GF-D8 (cell line): ENCODE measurements around the gene KIF6.
"Not testable (repeated sequence)": the region's sequence is repeated elsewhere in the genome, so short reads cannot be mapped to it uniquely, and the experiment has no call there.

Source experiments
- DNase-seq: peaks from one replicate; lab custom pipeline; 2025; lab: John Stamatoyannopoulos, UW

KIF6 gene

DNA sequence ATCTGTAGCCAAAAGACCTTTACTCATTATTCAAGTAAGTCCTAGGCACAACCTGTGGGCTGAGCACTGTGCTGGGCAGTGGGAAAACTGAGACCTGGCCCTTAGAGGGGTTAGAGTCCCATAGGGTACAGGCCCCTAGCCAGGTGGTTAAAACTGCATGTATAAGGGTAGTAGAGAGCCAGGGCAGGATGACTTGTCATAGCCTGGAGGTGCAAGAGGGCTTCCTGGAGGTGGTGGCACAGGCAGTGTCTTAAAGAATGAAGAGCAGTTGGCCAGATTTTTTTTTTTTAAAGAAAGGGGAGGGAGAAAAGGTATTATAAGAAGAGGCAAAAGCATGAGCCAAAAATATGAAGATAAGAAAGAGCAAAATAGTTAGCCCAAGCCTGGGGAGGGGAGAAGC, 226.2 kb downstream of the KIF6 start:
- DNase-seq = no peak

DNA sequence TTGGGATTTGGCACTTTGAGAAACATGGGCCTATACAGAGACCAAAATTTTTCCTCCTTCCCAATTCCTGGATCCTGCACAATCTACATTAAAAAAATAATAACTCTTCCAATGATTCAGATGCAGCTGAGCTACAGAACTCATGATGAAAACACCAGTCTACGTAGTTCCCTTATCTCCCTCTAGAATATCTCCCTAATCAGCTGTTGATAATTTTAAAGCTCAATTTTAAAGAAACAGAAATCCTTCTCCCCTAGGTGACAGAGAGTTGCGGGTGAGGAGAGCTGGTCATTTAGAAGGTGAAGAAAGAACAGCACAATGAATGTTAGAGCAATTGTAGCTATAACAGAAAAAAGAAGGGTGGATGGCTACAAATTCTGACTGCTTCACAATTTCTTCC, 227.1 kb downstream of the KIF6 start:
- no peak for DNase-seq

DNA sequence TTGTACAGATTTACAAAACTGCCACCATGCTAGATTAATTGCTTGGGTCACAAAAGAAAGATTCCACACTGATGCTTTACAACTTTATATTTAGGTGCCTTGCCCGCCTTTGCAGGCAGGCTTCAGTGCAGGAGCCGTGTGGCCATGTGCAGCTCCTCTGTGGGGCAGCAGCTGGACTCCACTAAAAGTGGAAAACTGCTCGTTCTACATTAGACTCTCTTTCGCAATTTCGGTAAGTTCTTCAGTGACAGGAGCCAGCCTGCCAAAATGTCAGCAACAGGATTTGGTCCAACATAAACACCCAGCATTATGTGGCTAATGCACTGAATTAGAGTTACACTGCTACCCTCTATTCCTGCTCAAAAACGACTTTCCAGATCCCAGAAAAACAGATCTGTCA, 228.3 kb downstream of the KIF6 start:
- no peak for DNase-seq

DNA sequence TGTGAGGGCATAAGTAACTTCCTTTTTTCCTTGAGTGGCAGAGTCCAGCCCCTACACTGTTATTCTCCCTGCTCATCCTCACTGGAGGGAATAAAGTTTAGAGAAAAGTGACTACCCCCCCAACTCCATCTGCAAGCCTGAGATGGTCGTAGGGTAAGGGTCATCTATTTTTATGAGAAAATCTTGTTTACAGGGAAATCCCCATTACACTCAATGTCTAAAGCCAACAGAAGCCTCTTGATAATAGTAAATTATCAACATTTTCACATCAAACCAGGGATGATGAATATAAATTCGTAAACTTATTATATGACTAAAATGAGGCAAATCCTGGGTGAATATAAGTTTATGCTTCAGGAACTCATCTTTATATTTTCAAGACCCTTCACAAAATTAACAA, 228.8 kb downstream of the KIF6 start:
- no peak for DNase-seq

DNA sequence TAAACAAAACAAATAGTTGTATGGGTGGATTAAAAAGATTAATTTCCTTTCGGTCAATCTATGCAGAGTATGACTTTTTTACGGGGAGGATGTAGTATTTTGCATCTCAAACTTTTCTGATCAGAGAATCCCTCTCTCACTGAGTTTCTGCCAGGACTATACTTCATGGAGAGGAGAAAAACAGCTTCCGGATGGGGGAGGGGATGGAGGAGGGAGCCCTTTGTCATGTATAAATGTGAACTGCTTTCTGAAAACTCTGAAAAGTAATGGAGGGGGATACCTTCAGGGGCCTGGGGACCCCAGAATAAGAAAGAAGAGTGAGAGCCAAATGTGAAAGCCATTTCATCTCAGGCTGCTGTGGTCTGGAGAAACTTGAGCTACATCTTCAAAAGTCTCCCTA, 229.6 kb downstream of the KIF6 start:
- no peak for DNase-seq

DNA sequence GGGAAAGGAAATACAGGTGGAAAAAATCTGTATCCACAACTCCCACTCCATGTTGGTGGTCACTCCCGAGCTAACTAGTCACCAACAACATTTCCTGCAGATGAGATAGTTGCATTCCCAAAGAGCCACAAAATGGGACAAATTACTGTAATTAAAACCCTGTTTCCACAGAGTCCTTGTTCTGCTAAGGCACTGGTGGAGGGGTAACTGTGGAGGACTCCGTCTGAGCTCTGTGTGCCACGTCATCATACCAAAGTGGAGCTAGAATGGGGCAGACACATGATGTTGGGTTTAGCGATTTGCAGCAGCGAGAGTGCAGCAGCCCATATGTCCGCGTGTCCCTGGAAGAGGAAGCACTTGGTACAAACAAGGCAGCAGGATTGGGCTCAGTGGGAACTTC, 230.2 kb downstream of the KIF6 start:
- DNase-seq = no peak

DNA sequence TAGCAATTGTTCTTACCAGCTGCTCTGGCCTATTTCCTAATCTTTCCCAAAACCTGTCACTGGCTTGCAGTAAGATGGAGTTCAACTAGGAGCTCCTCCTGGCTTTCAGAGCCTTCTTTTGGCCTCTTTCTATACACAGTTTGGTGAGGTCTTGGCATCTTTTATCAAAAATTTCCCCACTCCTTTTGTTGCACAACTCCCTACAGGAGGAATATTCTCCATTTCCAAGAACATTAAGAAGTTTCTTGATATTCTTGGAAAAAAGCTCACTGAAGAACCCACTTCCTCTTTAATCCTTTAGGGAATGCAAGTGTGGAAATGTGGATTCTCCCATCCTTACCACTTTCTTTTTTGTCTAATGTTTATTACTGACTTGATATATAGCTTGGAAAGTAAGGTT, 231.4 kb downstream of the KIF6 start:
- no peak for DNase-seq

DNA sequence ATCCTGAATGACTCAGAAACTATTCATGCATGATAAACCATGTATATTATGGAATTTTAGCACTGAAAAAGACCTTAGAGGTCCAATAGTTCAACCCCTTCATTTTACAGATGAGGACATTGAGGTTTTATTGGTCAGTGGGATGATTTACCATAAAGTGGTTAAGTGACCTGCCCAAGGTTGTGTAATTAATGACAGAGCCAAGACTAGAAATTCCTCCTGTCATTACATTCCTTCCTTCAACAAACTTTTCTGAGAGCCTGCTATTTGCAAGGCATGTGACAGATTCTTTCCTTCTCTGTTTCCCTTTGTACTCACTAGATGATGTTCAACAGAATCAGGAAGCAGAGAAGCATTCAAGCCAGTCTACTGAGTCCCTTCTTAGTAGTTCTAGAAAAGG, 232.0 kb downstream of the KIF6 start:
- DNase-seq = no peak

DNA sequence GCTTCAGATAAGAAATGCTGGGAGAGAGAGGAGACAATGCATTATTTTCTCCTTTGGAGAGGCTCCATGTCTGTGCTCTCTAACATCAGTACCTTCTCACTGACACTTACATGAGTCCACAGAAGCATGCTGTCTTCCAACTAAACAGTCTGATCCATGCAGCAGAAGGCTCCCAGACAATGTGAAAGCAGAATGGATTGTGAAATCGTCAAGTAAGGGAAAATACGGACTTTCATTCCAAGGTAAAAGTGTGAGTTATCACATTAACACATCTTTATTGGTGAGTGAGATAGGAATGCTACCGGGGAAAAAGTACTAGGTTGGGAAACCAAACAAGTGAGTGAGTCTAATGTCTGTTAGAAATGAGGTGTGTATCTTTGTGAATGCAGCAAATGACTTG, 235.1 kb downstream of the KIF6 start:
- no peak for DNase-seq

DNA sequence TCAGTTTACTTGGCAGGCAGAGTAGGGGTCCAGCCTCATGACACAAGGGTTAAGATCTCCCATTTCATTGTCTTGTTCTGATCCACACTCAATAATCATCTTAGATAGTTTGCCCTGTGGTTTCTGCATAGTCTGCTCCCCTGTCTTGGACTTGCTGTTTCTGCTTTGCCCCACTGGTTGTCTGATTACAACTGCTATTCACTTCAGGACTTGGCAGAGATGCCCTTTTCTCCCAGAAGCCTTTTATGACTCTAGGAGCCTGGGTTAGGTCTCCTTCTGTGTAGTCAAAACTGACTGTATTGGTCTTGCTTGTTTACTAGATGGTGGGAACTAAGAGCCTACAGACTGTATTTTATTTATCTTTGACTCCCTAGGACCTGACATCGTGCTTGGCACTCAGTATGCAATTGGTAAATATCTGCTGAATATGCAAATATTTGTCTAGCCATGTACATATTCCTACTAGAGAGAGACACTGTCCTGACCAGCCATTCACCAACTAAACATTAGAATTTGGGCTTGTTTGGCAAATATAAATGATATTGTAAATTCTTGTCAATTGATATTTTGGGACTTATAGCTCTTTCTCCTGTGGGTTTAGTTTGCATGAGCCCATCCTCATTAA, 236.8 kb downstream of the KIF6 start:
- DNase-seq = no peak

DNA sequence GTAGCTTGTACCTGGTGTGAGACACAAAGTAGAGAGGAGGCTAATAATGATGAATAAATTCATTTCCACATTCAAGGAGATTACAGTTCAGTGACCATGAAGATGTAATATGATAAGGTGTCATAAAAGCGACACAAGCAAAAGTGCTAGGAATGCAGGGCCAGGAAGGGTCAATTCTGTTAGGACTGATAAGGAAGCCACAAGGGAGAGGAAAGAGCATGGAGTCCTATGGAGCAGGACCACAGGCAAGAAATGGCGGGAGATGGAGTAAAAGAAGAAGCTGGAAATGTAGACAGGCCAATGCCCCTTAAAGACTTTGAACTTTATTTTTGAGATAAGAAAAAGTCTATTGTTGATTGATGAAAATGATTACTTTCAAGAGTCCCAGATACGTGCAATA, 240.9 kb downstream of the KIF6 start:
- DNase-seq = no peak

DNA sequence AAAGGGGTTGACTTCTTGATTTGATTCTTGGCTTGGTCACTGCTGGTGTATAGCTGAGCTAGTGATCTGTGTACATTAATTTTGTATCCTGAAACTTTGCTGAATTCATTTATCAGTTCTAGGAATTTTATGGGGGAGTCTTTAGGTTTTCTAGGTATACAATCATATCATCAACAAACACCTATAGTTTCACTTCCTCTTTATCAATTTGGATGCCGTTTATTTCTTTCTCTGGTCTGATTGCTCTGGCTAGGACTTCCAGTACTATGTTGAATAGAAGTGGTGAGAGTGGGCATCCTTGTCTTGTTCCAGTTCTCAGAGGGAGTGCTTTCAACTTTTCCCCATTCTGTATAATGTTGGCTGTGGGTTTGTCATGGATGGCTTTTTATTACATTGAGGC, 245.4 kb downstream of the KIF6 start:
- DNase-seq = not testable (repeated sequence)

DNA sequence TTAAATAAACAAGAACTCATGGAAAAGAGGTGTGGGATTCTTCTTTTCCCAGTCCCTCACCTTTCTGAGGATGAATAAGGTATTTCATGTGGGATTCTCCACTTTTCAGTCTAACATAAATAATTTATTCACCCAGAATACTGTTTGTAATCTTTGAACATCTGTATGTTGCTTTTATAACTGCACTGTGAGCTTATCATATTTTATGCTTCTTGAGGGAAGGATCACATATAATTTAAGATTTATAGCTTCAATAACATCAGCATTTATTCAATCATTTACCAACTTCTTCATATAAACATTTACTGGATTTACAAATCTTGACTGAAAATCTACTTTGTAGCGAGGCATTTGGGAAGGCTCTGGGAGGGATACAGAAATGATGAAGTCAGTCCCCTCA, 248.5 kb downstream of the KIF6 start:
- DNase-seq = no peak

DNA sequence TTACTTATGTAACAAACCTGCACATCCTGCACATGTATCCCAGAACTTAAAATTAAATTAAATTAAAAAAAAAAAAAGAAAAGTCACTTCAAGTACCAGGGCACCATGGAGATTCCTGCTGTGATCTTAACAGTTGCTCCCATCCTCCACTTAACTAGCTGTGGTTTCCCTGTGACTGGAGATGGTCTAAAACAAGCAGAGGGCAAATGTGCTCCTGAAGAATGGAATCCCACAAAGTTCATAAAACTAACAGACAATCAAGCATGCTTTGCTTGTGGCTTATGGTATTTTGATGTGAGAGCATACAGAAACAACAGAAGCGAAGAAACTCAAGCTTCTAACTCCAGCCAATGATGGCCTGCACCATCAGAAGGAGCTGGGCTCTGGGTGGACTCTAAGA, 249.1 kb downstream of the KIF6 start:
- DNase-seq = no peak

DNA sequence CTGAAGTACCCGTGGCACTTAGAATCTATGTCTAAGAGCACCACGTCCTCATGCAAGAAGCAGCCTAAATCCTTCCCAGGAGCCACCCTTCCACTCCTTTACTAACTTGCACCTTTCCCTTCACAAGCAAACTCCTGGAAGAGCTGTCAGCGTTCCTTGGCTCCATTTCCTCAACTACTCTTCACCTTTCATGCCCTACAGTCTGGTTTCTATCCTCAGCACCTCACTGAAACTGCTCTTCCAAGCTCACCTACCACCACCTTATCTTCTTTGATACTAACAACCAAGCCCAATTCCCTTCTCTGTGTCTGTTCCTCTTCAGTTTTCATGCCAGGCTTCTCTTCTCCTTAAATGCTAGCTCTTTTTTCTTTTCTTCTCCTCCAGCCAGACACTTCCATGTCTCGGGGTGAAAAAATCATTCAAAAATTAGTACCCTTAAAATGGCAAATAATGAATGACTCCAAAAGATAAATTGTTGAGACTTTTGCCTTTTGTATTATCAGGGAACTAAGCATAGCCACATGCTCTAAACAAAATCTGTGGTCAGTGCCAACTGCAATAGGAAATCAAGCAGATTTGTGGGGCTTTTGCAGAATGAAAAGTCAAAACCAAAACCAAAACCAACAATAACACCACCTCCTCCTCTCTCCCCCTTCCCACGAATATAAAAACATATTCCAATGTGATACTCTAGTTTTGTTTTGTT, 253.1 kb downstream of the KIF6 start:
- DNase-seq = no peak

DNA sequence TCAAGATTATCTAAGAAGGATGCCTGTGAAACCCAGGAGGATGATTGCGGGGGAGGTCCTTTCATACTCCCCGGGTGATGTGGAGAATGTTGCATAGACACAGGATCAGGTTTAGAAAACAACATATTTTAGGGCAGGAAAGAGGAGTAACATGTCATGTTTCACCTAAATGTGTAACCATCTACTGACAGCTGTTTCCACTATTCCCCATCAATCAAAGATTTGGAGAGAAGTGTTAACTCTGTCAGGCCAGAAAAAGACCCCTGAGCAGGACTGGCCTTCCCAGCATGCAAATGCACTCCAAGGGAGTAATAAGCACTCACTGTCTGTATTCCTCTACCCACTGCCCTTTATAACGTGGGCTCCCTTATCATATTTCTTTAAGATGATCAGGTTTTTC, 254.7 kb downstream of the KIF6 start:
- no peak for DNase-seq

DNA sequence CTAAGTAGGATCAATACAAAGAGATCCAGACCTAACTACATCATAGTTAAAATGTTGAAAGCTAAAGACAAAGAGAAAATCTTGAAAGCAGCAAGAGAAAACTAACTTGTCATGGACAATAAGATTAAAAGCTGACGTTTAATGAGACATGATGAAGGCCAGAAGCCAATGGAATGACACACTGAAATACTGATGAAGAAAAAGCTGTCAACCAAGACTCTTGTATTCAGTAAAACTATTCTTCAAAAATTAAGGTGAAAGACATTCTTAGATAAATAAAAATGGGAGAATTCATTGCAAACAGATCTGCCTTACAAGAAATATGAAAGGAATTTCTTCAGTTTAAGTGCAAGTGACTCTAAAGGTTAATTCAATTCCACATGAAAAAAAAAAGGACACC, 256.8 kb downstream of the KIF6 start:
- DNase-seq = no peak

DNA sequence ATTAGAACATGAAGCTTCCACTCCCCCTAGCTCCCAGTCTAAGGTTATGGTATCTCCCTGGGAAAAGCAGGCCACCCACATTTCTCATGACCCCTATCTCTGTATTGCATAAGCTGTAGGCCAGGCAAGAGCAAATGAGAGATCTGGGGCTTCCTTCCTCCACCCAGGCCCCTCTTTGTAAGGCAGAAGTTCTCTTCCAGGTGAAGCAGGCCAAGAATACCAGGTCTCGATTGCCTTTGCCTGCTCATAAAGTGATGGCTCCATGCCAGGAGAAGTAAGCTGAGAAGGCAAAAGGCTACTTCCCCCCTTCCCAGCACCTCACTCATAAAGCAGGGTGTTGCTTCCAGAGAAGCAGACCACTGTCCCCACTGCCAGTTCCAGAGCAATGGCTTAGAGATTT, 258.6 kb downstream of the KIF6 start:
- DNase-seq = no peak

DNA sequence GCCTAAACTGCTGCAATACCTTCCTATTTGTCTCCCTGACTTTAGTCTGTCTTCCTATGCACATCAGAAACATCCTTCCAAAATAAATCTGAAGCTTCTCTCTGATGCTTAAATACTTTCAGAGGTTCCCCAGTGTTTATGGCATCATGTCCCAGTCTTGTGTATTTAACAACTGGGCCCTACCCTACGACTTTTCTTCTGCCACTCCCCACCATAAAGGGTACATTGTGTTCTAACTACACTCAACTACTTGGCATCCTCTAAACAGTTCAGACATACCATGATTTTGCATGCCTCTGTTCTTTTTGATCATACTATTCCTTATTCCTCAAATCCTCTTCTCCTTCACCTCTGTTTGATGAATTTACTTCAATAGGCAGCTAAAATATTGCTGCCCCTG, 259.7 kb downstream of the KIF6 start:
- DNase-seq = no peak

DNA sequence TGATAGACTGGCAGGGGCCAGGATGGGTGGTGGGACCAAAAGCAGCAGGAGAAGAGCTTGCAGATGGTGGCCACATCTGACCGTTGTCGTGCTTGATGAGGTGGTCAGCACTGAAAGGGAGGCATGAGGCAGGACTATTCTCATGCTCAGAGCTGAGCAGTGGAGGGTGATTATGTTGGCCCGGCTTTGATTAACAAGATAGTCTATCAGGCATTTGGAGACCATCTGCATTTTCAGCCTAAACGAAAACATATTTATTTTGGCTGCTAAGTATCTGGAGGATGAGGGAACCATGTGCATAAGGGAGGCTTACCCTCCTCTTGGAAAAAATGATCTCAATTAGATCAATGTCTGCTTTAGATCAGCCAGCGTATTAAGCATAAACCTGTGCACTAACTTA, 261.1 kb downstream of the KIF6 start:
- DNase-seq = no peak

DNA sequence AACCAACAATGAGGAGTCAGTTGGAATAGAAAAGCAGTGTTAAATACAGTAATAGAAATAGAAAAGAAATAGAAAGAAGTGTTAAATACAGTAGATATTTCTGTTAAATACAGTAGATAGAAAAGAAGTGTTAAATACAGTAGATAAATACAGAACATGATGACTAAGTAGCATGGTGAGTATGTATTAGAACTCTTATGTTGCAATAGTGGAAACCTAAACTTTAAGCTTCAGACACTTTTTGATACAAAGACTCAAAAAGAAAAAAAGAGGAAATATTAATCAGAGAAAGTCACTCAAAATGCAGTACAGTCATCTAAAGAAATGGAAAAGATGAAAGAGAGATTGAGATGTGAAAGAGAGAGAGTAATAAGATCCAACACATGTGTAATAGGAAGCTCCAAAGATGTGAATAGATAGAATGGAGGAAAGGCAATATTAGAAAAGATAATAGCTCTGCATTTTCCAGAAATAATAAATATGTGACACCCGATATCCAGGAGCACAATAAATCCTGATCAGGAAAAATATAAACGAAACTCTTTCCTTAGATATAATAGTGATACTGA, 271.2 kb downstream of the KIF6 start:
- DNase-seq = no peak

DNA sequence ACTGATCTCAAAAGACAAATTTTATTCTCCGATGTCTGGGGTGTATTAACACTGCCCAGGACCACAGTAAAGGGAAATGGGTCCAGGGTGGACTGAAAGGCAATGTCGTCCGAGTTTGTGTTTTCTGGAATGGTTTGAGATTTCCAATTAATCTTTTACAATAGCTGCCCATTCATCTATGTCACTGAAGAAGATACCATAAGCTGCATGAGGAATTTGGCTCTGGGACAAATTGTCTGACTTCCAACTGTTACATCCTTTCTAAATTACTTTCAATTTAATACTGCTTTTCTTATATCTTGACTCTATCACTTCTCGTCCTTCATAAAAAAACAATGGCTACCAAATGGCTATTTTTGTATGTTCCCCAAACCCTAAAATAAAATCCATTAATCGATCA, 272.0 kb downstream of the KIF6 start:
- DNase-seq = no peak

DNA sequence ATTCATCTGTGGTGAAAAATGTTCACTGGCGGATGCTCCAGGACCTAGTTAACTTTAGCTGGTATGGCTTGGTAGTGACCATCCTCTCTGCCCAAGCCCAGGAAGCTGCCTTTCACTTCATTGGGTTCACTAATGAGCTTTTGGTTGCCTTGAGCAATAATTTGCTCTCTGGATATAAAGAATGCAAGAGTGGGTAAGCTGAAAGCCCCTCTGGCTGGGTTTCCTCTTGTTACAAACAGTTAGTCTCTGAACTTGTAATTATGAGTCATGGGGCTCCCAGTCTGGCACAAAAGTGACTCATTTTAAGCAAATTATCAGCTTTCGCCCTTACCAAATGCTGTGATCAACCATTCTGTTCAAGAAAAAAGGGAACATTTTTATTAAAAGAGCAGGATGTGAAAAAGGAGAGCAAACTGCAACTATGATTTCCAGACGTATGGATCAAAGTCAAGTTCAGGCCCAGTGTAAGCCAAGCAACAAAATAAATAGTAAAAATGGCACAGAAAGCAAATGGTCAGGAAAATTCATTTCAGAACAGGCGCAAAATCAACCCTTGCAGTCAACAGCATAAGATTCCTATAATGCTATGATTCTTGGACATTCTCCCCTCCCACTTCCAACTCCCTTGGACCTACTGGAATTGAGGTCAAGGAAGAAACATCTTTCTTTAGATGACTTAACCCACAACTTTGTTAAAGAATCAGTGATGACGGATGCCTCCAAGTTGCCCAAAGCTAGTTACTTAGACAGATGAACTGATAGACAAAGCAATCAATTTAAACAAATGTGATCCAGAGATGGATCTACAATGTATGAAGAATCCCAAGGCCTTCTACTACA, 272.7 kb downstream of the KIF6 start:
- no peak for DNase-seq
